ENCODE data around the gene POPDC3. TPM values are rescaled to one million over a fixed set of nuclear protein-coding genes. Genes with fewer than 3 reads are reported as not detected.

The POPDC3 gene
- total RNA-seq, 1 experiment from 2014 or later, result 24.2 TPM

DNA sequence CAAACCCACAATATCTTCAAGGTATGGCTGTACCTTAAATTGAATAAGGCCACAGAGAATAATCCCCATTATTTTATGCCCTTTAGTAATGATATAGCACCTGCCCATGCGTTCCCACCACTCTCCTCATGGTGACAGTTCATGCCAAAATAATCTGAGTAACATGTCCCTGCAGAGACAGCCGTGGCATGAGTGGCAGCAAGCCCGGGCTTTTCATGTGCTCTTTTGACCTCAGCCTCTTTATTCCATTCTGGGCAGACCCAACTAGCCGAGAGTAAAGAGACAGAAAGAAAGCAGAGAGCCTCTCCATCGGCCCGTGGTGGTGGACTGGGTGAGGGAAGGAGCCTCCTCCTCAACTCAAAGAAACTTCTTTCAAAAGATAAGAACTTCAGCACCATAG lies 19.9 kb upstream of the POPDC3 start:
- Histone ChIP-seq H3F3A (ENCODE audit: insufficient read depth, low read depth) (peaks cover 6% of the 10 kb centered on the region; the same call in 1 of the 2 replicates), H3K4me3 (no peak overlapping the region), H3K79me2 (ENCODE audit: low read depth) (no peaks in the 10 kb centered on the region), H2AFZ (no peak overlapping the region), H3K4me1 (replicated peaks; ENCODE audit: insufficient read depth) (peaks cover 16% of the 10 kb centered on the region), H3K36me3 (ENCODE audit: low read depth) (no peaks in the 10 kb centered on the region), H3K27me3 (ENCODE audit: insufficient read depth, low read depth) (no peaks in the 10 kb centered on the region), H4K20me1 (ENCODE audit: insufficient read depth) (no peaks in the 10 kb centered on the region), H3K9me3 (ENCODE audit: insufficient read depth, low read depth) (no peaks in the 10 kb centered on the region), H3K9me2 (ENCODE audit: insufficient read depth) (no peaks in the 10 kb centered on the region), H3K27ac (no peak overlapping the region), H3K4me2 (no peak overlapping the region)
- no peak for DNase-seq
- intact Hi-C loops (cut with micrococcal nuclease; ENCODE audit: unreplicated experiment), result no loop called here
- no peak for TF ChIP-seq EZH2 (IDR thresholded peaks at IDR 0.05; ENCODE audit: low read depth)
- TF ChIP-seq, protein P1, sequence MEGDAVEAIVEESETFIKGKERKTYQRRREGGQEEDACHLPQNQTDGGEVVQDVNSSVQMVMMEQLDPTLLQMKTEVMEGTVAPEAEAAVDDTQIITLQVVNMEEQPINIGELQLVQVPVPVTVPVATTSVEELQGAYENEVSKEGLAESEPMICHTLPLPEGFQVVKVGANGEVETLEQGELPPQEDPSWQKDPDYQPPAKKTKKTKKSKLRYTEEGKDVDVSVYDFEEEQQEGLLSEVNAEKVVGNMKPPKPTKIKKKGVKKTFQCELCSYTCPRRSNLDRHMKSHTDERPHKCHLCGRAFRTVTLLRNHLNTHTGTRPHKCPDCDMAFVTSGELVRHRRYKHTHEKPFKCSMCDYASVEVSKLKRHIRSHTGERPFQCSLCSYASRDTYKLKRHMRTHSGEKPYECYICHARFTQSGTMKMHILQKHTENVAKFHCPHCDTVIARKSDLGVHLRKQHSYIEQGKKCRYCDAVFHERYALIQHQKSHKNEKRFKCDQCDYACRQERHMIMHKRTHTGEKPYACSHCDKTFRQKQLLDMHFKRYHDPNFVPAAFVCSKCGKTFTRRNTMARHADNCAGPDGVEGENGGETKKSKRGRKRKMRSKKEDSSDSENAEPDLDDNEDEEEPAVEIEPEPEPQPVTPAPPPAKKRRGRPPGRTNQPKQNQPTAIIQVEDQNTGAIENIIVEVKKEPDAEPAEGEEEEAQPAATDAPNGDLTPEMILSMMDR (conservative IDR thresholded peaks at IDR 0.05), result no peak
- CTCF ChIA-PET, result no interaction called here
- POLR2A ChIA-PET (ENCODE audit: unreplicated experiment), result no interaction called here
- BruUV-seq (replicated peaks), result no TSS peak

DNA sequence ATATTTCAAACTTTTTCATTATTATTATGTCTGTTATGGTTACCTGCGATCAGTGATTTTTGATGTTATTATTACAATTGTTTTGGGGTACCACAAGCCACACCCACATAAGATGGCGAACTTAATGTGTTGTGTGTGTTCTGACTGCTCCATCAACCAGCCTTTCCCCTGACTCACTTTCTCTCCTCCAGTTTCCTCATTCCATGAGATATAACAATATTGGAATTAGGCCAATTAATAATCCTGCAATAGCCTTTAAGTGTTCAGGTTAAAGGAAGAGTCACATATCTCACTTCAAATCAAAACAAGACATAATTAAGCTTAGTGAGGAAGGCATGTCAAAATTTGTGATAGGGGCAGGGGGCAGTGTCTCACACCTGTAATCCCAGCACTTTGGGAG lies 16.3 kb upstream of the POPDC3 start:
- Histone ChIP-seq H3K9me3 (ENCODE audit: insufficient read depth, low read depth) (no peaks in the 10 kb centered on the region), H3K4me1 (replicated peaks; ENCODE audit: insufficient read depth) (peaks cover 8% of the 10 kb centered on the region; the same call in 1 of the 2 replicates), H3K79me2 (ENCODE audit: low read depth) (no peaks in the 10 kb centered on the region), H3F3A (ENCODE audit: insufficient read depth, low read depth) (peaks cover 6% of the 10 kb centered on the region; the same call in 1 of the 2 replicates), H2AFZ (no peak overlapping the region), H3K27me3 (ENCODE audit: insufficient read depth, low read depth) (no peaks in the 10 kb centered on the region), H3K4me3 (no peak overlapping the region), H3K9me2 (ENCODE audit: insufficient read depth) (no peaks in the 10 kb centered on the region), H3K36me3 (ENCODE audit: low read depth) (no peaks in the 10 kb centered on the region), H4K20me1 (ENCODE audit: insufficient read depth) (no peaks in the 10 kb centered on the region), H3K27ac (no peak overlapping the region), H3K4me2 (no peak overlapping the region)
- intact Hi-C loops (cut with micrococcal nuclease; ENCODE audit: unreplicated experiment), result no loop called here
- ChIA-PET CTCF (no interaction called here), POLR2A (ENCODE audit: unreplicated experiment) (no interaction called here)
- no TSS peak for BruUV-seq (replicated peaks)
- DNase-seq, result peak in 1 of 2 experiments; percentile 86
- TF ChIP-seq, protein P1 (conservative IDR thresholded peaks at IDR 0.05), result no peak
- no peak for TF ChIP-seq EZH2 (IDR thresholded peaks at IDR 0.05; ENCODE audit: low read depth)

DNA sequence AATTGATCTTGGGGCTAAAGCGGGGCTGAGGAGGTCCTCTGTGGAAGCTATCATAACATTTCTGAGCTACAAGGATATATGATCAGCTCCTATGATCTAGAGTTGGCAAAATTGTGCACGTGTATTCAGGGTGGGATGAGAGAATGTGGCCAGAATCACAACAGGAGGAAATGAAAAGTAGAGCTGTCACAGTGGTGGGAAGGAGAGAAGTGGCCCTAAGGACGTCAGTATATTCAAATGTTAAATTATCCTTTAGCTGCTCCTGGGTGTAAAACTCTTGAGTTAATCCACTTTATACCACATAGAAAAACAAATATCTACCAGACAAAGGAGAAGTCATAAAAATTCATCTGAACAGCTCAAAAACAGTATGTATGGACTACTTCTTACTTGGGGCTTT lies 14.8 kb upstream of the POPDC3 start:
- intact Hi-C loops (cut with micrococcal nuclease; ENCODE audit: unreplicated experiment), result no loop called here
- no peaks in the 10 kb centered on the region for H3K79me2 ChIP-seq (ENCODE audit: low read depth)
- no peak overlapping the region for H3K4me2 ChIP-seq
- no TSS peak for BruUV-seq (replicated peaks)
- no peaks in the 10 kb centered on the region for H3K9me3 ChIP-seq (ENCODE audit: insufficient read depth, low read depth)
- no peak overlapping the region for H3K4me3 ChIP-seq
- no peaks in the 10 kb centered on the region for H3K9me2 ChIP-seq (ENCODE audit: insufficient read depth)
- no peak overlapping the region for H3K27ac ChIP-seq
- no peak overlapping the region for H2AFZ ChIP-seq
- no peaks in the 10 kb centered on the region for H4K20me1 ChIP-seq (ENCODE audit: insufficient read depth)
- H3K27me3 ChIP-seq (ENCODE audit: insufficient read depth, low read depth), result no peaks in the 10 kb centered on the region
- ChIA-PET POLR2A (ENCODE audit: unreplicated experiment) (interaction anchor here (0.6 kb wide), 1 partner anchor 12 kb away, joined by 3 read pairs; no protein-coding TSS in a partner anchor), CTCF (interaction anchor here (0.5 kb wide), 1 partner anchor 14 kb away, joined by 3 read pairs; no protein-coding TSS in a partner anchor)
- H3K4me1 ChIP-seq (replicated peaks; ENCODE audit: insufficient read depth), result peaks cover 8% of the 10 kb centered on the region; the same call in 1 of the 2 replicates
- peaks cover 6% of the 10 kb centered on the region; the same call in 1 of the 2 replicates for H3F3A ChIP-seq (ENCODE audit: insufficient read depth, low read depth)
- no peak for TF ChIP-seq EZH2 (IDR thresholded peaks at IDR 0.05; ENCODE audit: low read depth)
- TF ChIP-seq, protein P1 (conservative IDR thresholded peaks at IDR 0.05), result no peak
- DNase-seq, result no peak
- no peaks in the 10 kb centered on the region for H3K36me3 ChIP-seq (ENCODE audit: low read depth)

All from PC-9 (cell line).